Hepatocyte (in vitro differentiated cells): ENCODE measurements around the gene STAT2. TPM values are rescaled to one million over a fixed set of nuclear protein-coding genes. Genes with fewer than 3 reads are reported as not detected.

Source experiments
- DNase-seq: peaks from one replicate; pipeline ENCODE4 v3.0.0-alpha.2; 2016; ENCODE audit warnings: low spot score
- H2AFZ ChIP-seq: fragments of 200-600 bp; sonication (generic); 2 replicates; pipeline ENCODE4 v1.6.0; 2016; ENCODE audit warnings: antibody characterized with exemption, mild to moderate bottlenecking
- H3K27ac ChIP-seq: fragments of 200-600 bp; sonication (generic); 2 replicates; pipeline ENCODE4 v1.5.1; 2016; ENCODE audit warnings: mild to moderate bottlenecking
- H3K27me3 ChIP-seq: fragments of 200-600 bp; sonication (generic); 2 replicates; pipeline ENCODE4 v1.6.1; 2016
- H3K36me3 ChIP-seq: fragments of 200-600 bp; sonication (generic); replicated peaks from 2 replicates; pipeline ENCODE4 v1.5.1; 2016; ENCODE audit warnings: low read depth; ENCODE audit not compliant: insufficient read depth
- H3K4me1 ChIP-seq: fragments of 200-600 bp; sonication (generic); 2 replicates; pipeline ENCODE4 v1.5.1; 2016; ENCODE audit warnings: mild to moderate bottlenecking, moderate library complexity; ENCODE audit not compliant: insufficient read depth
- H3K4me2 ChIP-seq: fragments of 200-600 bp; sonication (generic); 2 replicates; pipeline ENCODE4 v1.6.0; 2016
- H3K4me3 ChIP-seq: fragments of 200-600 bp; sonication (generic); 2 replicates; pipeline ENCODE4 v1.5.1; 2016; ENCODE audit warnings: mild to moderate bottlenecking
- H3K79me2 ChIP-seq: fragments of 200-600 bp; sonication (generic); 2 replicates; pipeline ENCODE4 v1.6.0; 2017; ENCODE audit warnings: mild to moderate bottlenecking
- H3K9me2 ChIP-seq: fragments of 200-600 bp; sonication (generic); replicated peaks from 2 replicates; pipeline ENCODE4 v1.6.0; 2017; ENCODE audit warnings: mild to moderate bottlenecking; ENCODE audit not compliant: insufficient read depth
- H3K9me3 ChIP-seq: fragments of 200-600 bp; sonication (generic); 2 replicates; pipeline ENCODE4 v1.5.1; 2016; ENCODE audit warnings: low read depth, mild to moderate bottlenecking
- H4K20me1 ChIP-seq: fragments of 200-600 bp; sonication (generic); 2 replicates; pipeline ENCODE4 v1.6.0; 2016; ENCODE audit warnings: mild to moderate bottlenecking; ENCODE audit not compliant: insufficient read depth, poor library complexity, severe bottlenecking
- CTCF ChIP-seq: fragments of 200-600 bp; sonication (generic); IDR thresholded peaks from 2 replicates; pipeline ENCODE4 v1.5.1; 2016; ENCODE audit warnings: antibody characterized with exemption, mild to moderate bottlenecking; ENCODE audit not compliant: poor library complexity
- EZH2 ChIP-seq: fragments of 200-600 bp; sonication (generic); IDR thresholded peaks from 2 replicates; pipeline ENCODE4 v1.6.1; 2016; ENCODE audit warnings: antibody characterized with exemption, mild to moderate bottlenecking, borderline replicate concordance
- EZH2phosphoT487 ChIP-seq: fragments of 200-600 bp; sonication (generic); IDR thresholded peaks from one replicate; pipeline ENCODE4 v1.6.1; 2018; ENCODE audit warnings: antibody characterized with exemption, mild to moderate bottlenecking, low read depth, moderate library complexity; ENCODE audit not compliant: unreplicated experiment, severe bottlenecking
- WGBS: methylation state at CpG from one replicate; pipeline ENCODE4 v1.1.6; 2016; ENCODE audit warnings: low lambda C conversion rate; ENCODE audit errors: missing lambda C conversion rate; 5-methylcytosine and 5-hydroxymethylcytosine counted together
- polyA plus RNA-seq: library from polyadenylated mRNA; unstranded; fragments of >200 nt; fragmentation: Nextera tagmentation; extraction: Ambion mirVana; gene quantifications from 2 replicates; pipeline ENCODE4 v1.2.1, GENCODE V29; 2016
- total RNA-seq: library from RNA; depleted of rRNA; stranded (reverse); fragments of >200 nt; gene quantifications from 2 replicates; pipeline ENCODE4 v1.2.3, GENCODE V29; 2014

The STAT2 gene
- total and polyA plus RNA-seq, 2 experiments from 2014 or later, result 90.1 to 157 TPM

- Histone ChIP-seq H3K36me3 (no peaks in the 10 kb centered on the region), H3K4me2 (no peak overlapping the region), H3K9me3 (no peaks in the 10 kb centered on the region), H4K20me1 (no peaks in the 10 kb centered on the region), H3K27ac (no peak overlapping the region), H3K4me3 (no peak overlapping the region), H3K4me1 (no peaks in the 10 kb centered on the region), H3K79me2 (peaks cover 23% of the 10 kb centered on the region), H3K9me2 (no peaks in the 10 kb centered on the region), H2AFZ (no peak overlapping the region), H3K27me3 (no peaks in the 10 kb centered on the region)
- no peak for DNase-seq
- WGBS, result 90% methylated on average over 3 of the region's 3 CpGs
- no peak for TF ChIP-seq EZH2phosphoT487
- no peak for TF ChIP-seq EZH2
- TF ChIP-seq CTCF, result no peak
Measured at GRCh38 chr12:56317675-56318074, 42.2 kb downstream of the STAT2 start.

- peak within 1 kb of the TSS; percentile 18 for H3K4me3 ChIP-seq
- under 1% methylated on average over 61 of the region's 62 CpGs for WGBS
- TF ChIP-seq EZH2, result no peak
- TF ChIP-seq CTCF, result peak; percentile 14
- TF ChIP-seq EZH2phosphoT487, result no peak
- H3K9me2 ChIP-seq, result no peaks in the 10 kb centered on the region
- H2AFZ ChIP-seq, result peak within 1 kb of the TSS; percentile 50
- no peaks in the 10 kb centered on the region for H3K36me3 ChIP-seq
- peaks cover 23% of the 10 kb centered on the region for H3K79me2 ChIP-seq
- peak within 1 kb of the TSS; percentile 68 for H3K27ac ChIP-seq
- DNase-seq, result peak; percentile 97
- H3K4me2 ChIP-seq, result peak within 1 kb of the TSS; percentile 76
- H4K20me1 ChIP-seq, result no peaks in the 10 kb centered on the region
- no peaks in the 10 kb centered on the region for H3K27me3 ChIP-seq
- H3K4me1 ChIP-seq, result no peaks in the 10 kb centered on the region
- no peaks in the 10 kb centered on the region for H3K9me3 ChIP-seq
Measured at GRCh38 chr12:56315622-56316473, 44.1 kb downstream of the STAT2 start, which contains the start of gene CNPY2. TSS of gene CNPY2 (minus strand) at chr12:56315988. CDS start at chr12:56315217, 771 bp downstream.

- Histone ChIP-seq H3K27ac (peak overlapping the region; percentile 68), H3K4me3 (peak overlapping the region; percentile 18), H3K27me3 (no peaks in the 10 kb centered on the region), H3K79me2 (peaks cover 23% of the 10 kb centered on the region), H3K4me1 (no peaks in the 10 kb centered on the region), H3K4me2 (peak overlapping the region; percentile 76), H3K9me2 (no peaks in the 10 kb centered on the region), H4K20me1 (no peaks in the 10 kb centered on the region), H3K9me3 (no peaks in the 10 kb centered on the region), H3K36me3 (no peaks in the 10 kb centered on the region), H2AFZ (peak overlapping the region; percentile 50)
- DNase-seq, result peak; percentile 41
- TF ChIP-seq EZH2phosphoT487 (no peak), CTCF (no peak), EZH2 (no peak)
- 4% methylated on average over 11 of the region's 11 CpGs for WGBS
Measured at GRCh38 chr12:56315249-56315621, 44.7 kb downstream of the STAT2 start.
